Bronchus fibroblast of lung (primary cell): ENCODE results near the gene GOSR1. TPM values are rescaled to one million over a fixed set of nuclear protein-coding genes. Genes with fewer than 3 reads are reported as not detected.

ENCODE experiments used
- total RNA-seq: library from RNA; depleted of rRNA; stranded (reverse); fragments of >200 nt; gene quantifications from 2 replicates; pipeline ENCODE4 v1.2.3, GENCODE V29; 2015

The GOSR1 gene
- 23.2 and 28.5 TPM in 2 replicates for total RNA-seq

DNA sequence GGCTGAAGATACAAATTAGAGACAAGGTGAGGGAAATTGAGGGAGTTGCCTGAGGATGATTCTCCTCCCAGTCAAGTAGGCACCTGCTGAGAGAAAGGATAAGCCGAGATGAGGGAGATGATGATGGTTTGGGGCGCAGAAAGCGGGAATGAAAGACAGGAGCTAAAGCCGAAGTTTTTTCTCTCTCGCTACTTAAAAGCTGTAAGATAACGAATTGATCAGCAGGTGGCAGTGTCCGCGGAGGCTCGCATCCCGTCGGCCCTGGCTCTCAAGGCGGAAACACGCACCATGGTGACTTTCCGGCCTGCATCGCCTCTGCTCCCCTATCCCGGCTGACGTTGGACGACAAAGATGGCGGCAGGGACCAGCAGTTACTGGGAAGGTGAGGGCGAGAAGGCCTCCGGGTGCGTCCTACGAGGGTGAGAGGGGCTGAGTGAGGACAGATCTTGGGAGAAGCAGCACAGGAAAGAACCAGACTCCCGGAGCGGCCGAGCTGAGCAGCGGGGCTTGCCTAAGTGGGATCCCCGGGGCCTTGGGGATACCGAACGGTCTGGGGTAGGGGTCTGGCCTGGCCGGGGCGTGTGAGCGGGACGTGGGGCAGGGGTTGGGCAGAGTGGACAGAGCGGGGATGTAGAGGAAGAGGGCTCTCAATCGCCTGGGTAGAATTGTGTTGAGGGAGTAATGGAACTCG, at the start of gene GOSR1:
Gene GOSR1 (plus strand): TSS at position 326 of the 691 bp plus-strand sequence. CDS start 26 bp downstream, at position 352.

Other genes starting within 250 kb of the GOSR1 start
- gene SLC6A4, start 241.7 kb upstream of the GOSR1 start, total RNA-seq: not detected in 2 replicates
- gene BLMH, start 185.5 kb upstream of the GOSR1 start, total RNA-seq: 22.7 and 23.5 TPM in 2 replicates
- gene TMIGD1, start 143.4 kb upstream of the GOSR1 start, total RNA-seq: not detected in 2 replicates
- gene CPD, start 98.5 kb upstream of the GOSR1 start, total RNA-seq: 29.9 and 53.0 TPM in 2 replicates